ENCODE measurements around the gene CNTN6.
A peak's percentile ranks its signal among the peaks of the same experiment; 100 is the strongest.

Gene CNTN6

GRCh38 chr3:1228289-1228688 is 135.5 kb downstream of the CNTN6 start:
- H3K79me2 ChIP-seq (ENCODE audit: control insufficient read depth, insufficient read depth, low read length), result no peaks in the 10 kb centered on the region
- H3K4me3 ChIP-seq (ENCODE audit: low read length), result no peak overlapping the region
- H4K5ac ChIP-seq (ENCODE audit: low read length), result no peak overlapping the region
- no peak overlapping the region for H3K4ac ChIP-seq (ENCODE audit: low read depth, low read length)
- no peak overlapping the region for H2AK5ac ChIP-seq (ENCODE audit: low read length)
- no peak overlapping the region for H4K8ac ChIP-seq (ENCODE audit: low read depth, low read length)
- no peaks in the 10 kb centered on the region for H3K36me3 ChIP-seq (ENCODE audit: control insufficient read depth, insufficient read depth, low read length)
- H3K4me1 ChIP-seq (ENCODE audit: control insufficient read depth, low read depth, low read length), result peaks cover 3% of the 10 kb centered on the region
- WGBS (ENCODE audit: extremely low coverage, insufficient coverage, low lambda C conversion rate), result no CpG with 5 or more reads among the region's 4 CpGs
- no peak for DNase-seq
- H3K27ac ChIP-seq (ENCODE audit: low read depth, low read length), result no peak overlapping the region
- no peaks in the 10 kb centered on the region for H3K27me3 ChIP-seq (ENCODE audit: insufficient read depth, low read length, poor library complexity)
- no peak overlapping the region for H3K9ac ChIP-seq (ENCODE audit: low read length)
- no peak overlapping the region for H2BK15ac ChIP-seq (replicated peaks; ENCODE audit: low read depth)
- no peak overlapping the region for H2BK5ac ChIP-seq (ENCODE audit: low read length)
- H3K18ac ChIP-seq (ENCODE audit: low read length), result no peak overlapping the region
- no peaks in the 10 kb centered on the region for H3K79me1 ChIP-seq (ENCODE audit: low read length)
- no peak overlapping the region for H3K23ac ChIP-seq (ENCODE audit: low read length)
- H3K4me2 ChIP-seq (ENCODE audit: low read length), result no peak overlapping the region
- no peak overlapping the region for H3K56ac ChIP-seq (ENCODE audit: low read length)
- H2BK120ac ChIP-seq (ENCODE audit: low read depth, low read length), result no peak overlapping the region

GRCh38 chr3:1230920-1231319 is 138.1 kb downstream of the CNTN6 start:
- Histone ChIP-seq H4K5ac (ENCODE audit: low read length) (no peak overlapping the region), H3K4me1 (ENCODE audit: control insufficient read depth, low read depth, low read length) (peaks cover 3% of the 10 kb centered on the region), H3K23ac (ENCODE audit: low read length) (no peak overlapping the region), H3K4ac (ENCODE audit: low read depth, low read length) (no peak overlapping the region), H3K9ac (ENCODE audit: low read length) (no peak overlapping the region), H3K4me2 (ENCODE audit: low read length) (no peak overlapping the region), H2AK5ac (ENCODE audit: low read length) (no peak overlapping the region), H4K8ac (ENCODE audit: low read depth, low read length) (no peak overlapping the region), H3K4me3 (ENCODE audit: low read length) (no peak overlapping the region), H2BK15ac (replicated peaks; ENCODE audit: low read depth) (no peak overlapping the region), H2BK120ac (ENCODE audit: low read depth, low read length) (no peak overlapping the region), H3K27ac (ENCODE audit: low read depth, low read length) (no peak overlapping the region), H3K56ac (ENCODE audit: low read length) (no peak overlapping the region), H3K36me3 (ENCODE audit: control insufficient read depth, insufficient read depth, low read length) (no peaks in the 10 kb centered on the region), H3K79me2 (ENCODE audit: control insufficient read depth, insufficient read depth, low read length) (no peaks in the 10 kb centered on the region), H3K79me1 (ENCODE audit: low read length) (no peaks in the 10 kb centered on the region), H3K18ac (ENCODE audit: low read length) (no peak overlapping the region), H2BK5ac (ENCODE audit: low read length) (no peak overlapping the region), H3K27me3 (ENCODE audit: insufficient read depth, low read length, poor library complexity) (no peaks in the 10 kb centered on the region)
- WGBS (ENCODE audit: extremely low coverage, insufficient coverage, low lambda C conversion rate), result no CpG with 5 or more reads among the region's 4 CpGs
- no peak for DNase-seq

GRCh38 chr3:1232276-1232675 is 139.5 kb downstream of the CNTN6 start:
- Histone ChIP-seq H4K5ac (ENCODE audit: low read length) (no peak overlapping the region), H3K4ac (ENCODE audit: low read depth, low read length) (no peak overlapping the region), H3K9ac (ENCODE audit: low read length) (no peak overlapping the region), H3K56ac (ENCODE audit: low read length) (no peak overlapping the region), H3K36me3 (ENCODE audit: control insufficient read depth, insufficient read depth, low read length) (no peaks in the 10 kb centered on the region), H2AK5ac (ENCODE audit: low read length) (no peak overlapping the region), H3K4me3 (ENCODE audit: low read length) (no peak overlapping the region), H3K27ac (ENCODE audit: low read depth, low read length) (no peak overlapping the region), H3K4me1 (ENCODE audit: control insufficient read depth, low read depth, low read length) (peaks cover 3% of the 10 kb centered on the region), H4K8ac (ENCODE audit: low read depth, low read length) (no peak overlapping the region), H3K4me2 (ENCODE audit: low read length) (no peak overlapping the region), H3K23ac (ENCODE audit: low read length) (no peak overlapping the region), H2BK120ac (ENCODE audit: low read depth, low read length) (no peak overlapping the region), H3K79me1 (ENCODE audit: low read length) (no peaks in the 10 kb centered on the region), H2BK5ac (ENCODE audit: low read length) (no peak overlapping the region), H3K79me2 (ENCODE audit: control insufficient read depth, insufficient read depth, low read length) (no peaks in the 10 kb centered on the region), H3K18ac (ENCODE audit: low read length) (no peak overlapping the region), H3K27me3 (ENCODE audit: insufficient read depth, low read length, poor library complexity) (no peaks in the 10 kb centered on the region), H2BK15ac (replicated peaks; ENCODE audit: low read depth) (no peak overlapping the region)
- peak; percentile 21 for DNase-seq
- WGBS (ENCODE audit: extremely low coverage, insufficient coverage, low lambda C conversion rate), result no CpG with 5 or more reads among the region's 3 CpGs

GRCh38 chr3:1235526-1236120 is 142.8 kb downstream of the CNTN6 start:
- Histone ChIP-seq H3K18ac (ENCODE audit: low read length) (no peak overlapping the region), H3K9ac (ENCODE audit: low read length) (no peak overlapping the region), H3K27ac (ENCODE audit: low read depth, low read length) (no peak overlapping the region), H4K8ac (ENCODE audit: low read depth, low read length) (no peak overlapping the region), H3K4ac (ENCODE audit: low read depth, low read length) (no peak overlapping the region), H2BK5ac (ENCODE audit: low read length) (no peak overlapping the region), H3K79me2 (ENCODE audit: control insufficient read depth, insufficient read depth, low read length) (no peaks in the 10 kb centered on the region), H2BK120ac (ENCODE audit: low read depth, low read length) (no peak overlapping the region), H2AK5ac (ENCODE audit: low read length) (no peak overlapping the region), H3K23ac (ENCODE audit: low read length) (no peak overlapping the region), H2BK15ac (replicated peaks; ENCODE audit: low read depth) (no peak overlapping the region), H3K56ac (ENCODE audit: low read length) (no peak overlapping the region), H3K79me1 (ENCODE audit: low read length) (no peaks in the 10 kb centered on the region), H4K5ac (ENCODE audit: low read length) (no peak overlapping the region), H3K4me3 (ENCODE audit: low read length) (no peak overlapping the region), H3K4me2 (ENCODE audit: low read length) (no peak overlapping the region), H3K36me3 (ENCODE audit: control insufficient read depth, insufficient read depth, low read length) (no peaks in the 10 kb centered on the region), H3K27me3 (ENCODE audit: insufficient read depth, low read length, poor library complexity) (no peaks in the 10 kb centered on the region), H3K4me1 (ENCODE audit: control insufficient read depth, low read depth, low read length) (peaks cover 3% of the 10 kb centered on the region)
- DNase-seq, result peak; percentile 74
- no CpG with 5 or more reads among the region's 8 CpGs for WGBS (ENCODE audit: extremely low coverage, insufficient coverage, low lambda C conversion rate)

- H3K18ac ChIP-seq (ENCODE audit: low read length), result no peak overlapping the region
- no peak overlapping the region for H2BK120ac ChIP-seq (ENCODE audit: low read depth, low read length)
- H3K9ac ChIP-seq (ENCODE audit: low read length), result no peak overlapping the region
- H4K8ac ChIP-seq (ENCODE audit: low read depth, low read length), result no peak overlapping the region
- H3K23ac ChIP-seq (ENCODE audit: low read length), result no peak overlapping the region
- no peak overlapping the region for H2AK5ac ChIP-seq (ENCODE audit: low read length)
- no peaks in the 10 kb centered on the region for H3K79me1 ChIP-seq (ENCODE audit: low read length)
- H3K4me3 ChIP-seq (ENCODE audit: low read length), result no peak overlapping the region
- H4K5ac ChIP-seq (ENCODE audit: low read length), result no peak overlapping the region
- H3K36me3 ChIP-seq (ENCODE audit: control insufficient read depth, insufficient read depth, low read length), result no peaks in the 10 kb centered on the region
- no peak overlapping the region for H3K4me2 ChIP-seq (ENCODE audit: low read length)
- H3K79me2 ChIP-seq (ENCODE audit: control insufficient read depth, insufficient read depth, low read length), result no peaks in the 10 kb centered on the region
- no CpG with 5 or more reads among the region's 5 CpGs for WGBS (ENCODE audit: extremely low coverage, insufficient coverage, low lambda C conversion rate)
- no peak overlapping the region for H2BK15ac ChIP-seq (replicated peaks; ENCODE audit: low read depth)
- no peak overlapping the region for H2BK5ac ChIP-seq (ENCODE audit: low read length)
- peak; percentile 14 for DNase-seq
- no peak overlapping the region for H3K27ac ChIP-seq (ENCODE audit: low read depth, low read length)
- H3K56ac ChIP-seq (ENCODE audit: low read length), result no peak overlapping the region
- H3K4ac ChIP-seq (ENCODE audit: low read depth, low read length), result no peak overlapping the region
- H3K4me1 ChIP-seq (ENCODE audit: control insufficient read depth, low read depth, low read length), result no peaks in the 10 kb centered on the region
- no peaks in the 10 kb centered on the region for H3K27me3 ChIP-seq (ENCODE audit: insufficient read depth, low read length, poor library complexity)
Measured at GRCh38 chr3:1251282-1252060, 158.6 kb downstream of the CNTN6 start.

GRCh38 chr3:1252061-1252430 is 159.2 kb downstream of the CNTN6 start:
- Histone ChIP-seq H3K79me2 (ENCODE audit: control insufficient read depth, insufficient read depth, low read length) (no peaks in the 10 kb centered on the region), H2BK120ac (ENCODE audit: low read depth, low read length) (no peak overlapping the region), H3K18ac (ENCODE audit: low read length) (no peak overlapping the region), H4K8ac (ENCODE audit: low read depth, low read length) (no peak overlapping the region), H3K9ac (ENCODE audit: low read length) (no peak overlapping the region), H3K4me1 (ENCODE audit: control insufficient read depth, low read depth, low read length) (no peaks in the 10 kb centered on the region), H3K27me3 (ENCODE audit: insufficient read depth, low read length, poor library complexity) (no peaks in the 10 kb centered on the region), H3K36me3 (ENCODE audit: control insufficient read depth, insufficient read depth, low read length) (no peaks in the 10 kb centered on the region), H3K4ac (ENCODE audit: low read depth, low read length) (no peak overlapping the region), H3K27ac (ENCODE audit: low read depth, low read length) (no peak overlapping the region), H3K23ac (ENCODE audit: low read length) (no peak overlapping the region), H2AK5ac (ENCODE audit: low read length) (no peak overlapping the region), H4K5ac (ENCODE audit: low read length) (no peak overlapping the region), H2BK5ac (ENCODE audit: low read length) (no peak overlapping the region), H3K4me3 (ENCODE audit: low read length) (no peak overlapping the region), H3K4me2 (ENCODE audit: low read length) (no peak overlapping the region), H3K79me1 (ENCODE audit: low read length) (no peaks in the 10 kb centered on the region), H3K56ac (ENCODE audit: low read length) (no peak overlapping the region), H2BK15ac (replicated peaks; ENCODE audit: low read depth) (no peak overlapping the region)
- DNase-seq, result no peak
